T-helper 2 cell treated with Interferon-gamma antibody and Interleukin-4, amounts not matched to agents 5 μg/mL and 100 μg/mL, for 36 hours (primary cell): ENCODE measurements around the gene XYLB.
A peak's percentile ranks its signal among the peaks of the same experiment; 100 is the strongest.
"Not testable (repeated sequence)": the region's sequence is repeated elsewhere in the genome, so short reads cannot be mapped to it uniquely, and the experiment has no call there.

ENCODE experiments used
- DNase-seq: peaks from one replicate; pipeline ENCODE4 v3.0.0; 2021; ENCODE audit warnings: low spot score
- H3K27ac Mint-ChIP-seq: one replicate; pipeline ENCODE4 v1.8.0; 2021; ENCODE audit warnings: mild to moderate bottlenecking, mixed read lengths
- H3K27me3 Mint-ChIP-seq: one replicate; pipeline ENCODE4 v1.8.0; 2021; ENCODE audit warnings: low read depth, mixed read lengths
- H3K36me3 Mint-ChIP-seq: one replicate; pipeline ENCODE4 v1.8.0; 2021; ENCODE audit warnings: low read depth, mixed read lengths
- H3K4me1 Mint-ChIP-seq: one replicate; pipeline ENCODE4 v1.8.0; 2021; ENCODE audit warnings: low read depth, mixed read lengths
- H3K4me3 Mint-ChIP-seq: one replicate; pipeline ENCODE4 v1.8.0; 2022; ENCODE audit warnings: mild to moderate bottlenecking, moderate library complexity, mixed read lengths
- H3K9me3 Mint-ChIP-seq: one replicate; pipeline ENCODE4 v1.8.0; 2021; ENCODE audit warnings: mixed read lengths

XYLB gene

DNA sequence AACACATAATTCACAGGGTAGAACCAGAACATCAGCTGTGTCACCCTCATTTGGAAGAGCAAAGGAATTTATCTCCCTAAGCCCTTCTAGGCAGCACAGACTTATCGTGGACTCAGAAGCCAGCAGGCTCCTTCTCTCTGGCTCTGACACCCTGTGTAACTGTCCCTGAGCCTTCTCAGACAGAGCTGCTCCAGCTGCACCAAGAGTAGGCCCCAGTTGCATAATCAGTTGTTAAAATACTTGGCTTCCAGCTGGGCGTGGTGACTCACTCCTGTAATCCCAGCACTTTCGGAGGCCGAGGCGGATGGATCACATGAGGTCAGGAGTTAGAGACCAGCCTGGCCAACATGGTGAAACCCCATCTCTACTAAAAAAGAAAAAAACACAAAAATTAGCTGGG lies 57.7 kb downstream of the XYLB start:
- no peak for DNase-seq
- peaks cover 4% of the 10 kb centered on the region for H3K9me3 Mint-ChIP-seq
- H3K4me3 Mint-ChIP-seq: no peak overlapping the region
- H3K27me3 Mint-ChIP-seq: no peaks in the 10 kb centered on the region
- H3K27ac Mint-ChIP-seq: no peak overlapping the region
- H3K4me1 Mint-ChIP-seq: no peaks in the 10 kb centered on the region
- peaks cover 16% of the 10 kb centered on the region for H3K36me3 Mint-ChIP-seq

DNA sequence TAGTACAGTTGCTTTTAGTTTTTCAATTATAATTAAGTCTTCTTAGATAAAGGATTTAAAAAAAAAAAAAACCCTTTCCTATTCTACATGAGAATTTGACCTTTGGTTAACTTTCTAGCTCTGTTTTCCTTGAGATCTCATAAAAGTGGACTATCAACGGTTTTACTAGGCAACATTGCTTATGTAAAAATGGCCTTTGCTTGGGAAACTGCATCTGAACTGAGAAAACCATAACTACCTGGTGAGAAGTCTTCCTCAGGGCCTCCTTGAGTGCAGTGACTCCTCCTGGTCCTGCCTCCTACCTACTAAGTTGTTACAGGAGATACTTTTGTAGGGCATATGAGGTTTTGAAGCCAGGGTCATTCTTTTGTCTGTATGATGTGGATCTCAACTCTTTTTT lies 65.0 kb downstream of the XYLB start:
- no peak overlapping the region for H3K4me3 Mint-ChIP-seq
- H3K27ac Mint-ChIP-seq: no peak overlapping the region
- no peaks in the 10 kb centered on the region for H3K9me3 Mint-ChIP-seq
- no peaks in the 10 kb centered on the region for H3K36me3 Mint-ChIP-seq
- no peaks in the 10 kb centered on the region for H3K4me1 Mint-ChIP-seq
- no peak for DNase-seq
- H3K27me3 Mint-ChIP-seq: no peaks in the 10 kb centered on the region

DNA sequence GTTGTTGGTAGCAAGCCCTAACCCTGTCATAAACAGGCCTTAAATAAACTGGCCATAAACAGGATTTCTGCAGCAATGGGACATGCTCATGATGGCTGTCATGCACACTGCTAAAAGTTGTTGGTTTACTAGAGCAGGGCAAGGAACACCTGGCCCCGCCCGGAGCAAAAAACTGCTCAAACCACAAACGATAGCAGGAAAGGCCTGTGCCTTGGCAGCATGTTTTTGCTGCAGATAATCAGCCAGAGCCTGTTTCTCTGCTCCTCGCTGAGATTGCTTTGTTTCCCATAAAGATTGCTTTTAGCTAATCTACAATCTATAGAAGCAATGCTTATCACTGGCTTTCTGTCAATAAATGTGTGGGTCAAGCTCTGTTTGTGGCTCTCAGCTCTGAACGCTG lies 74.2 kb downstream of the XYLB start:
- Mint-ChIP-seq H3K36me3 (peaks cover 12% of the 10 kb centered on the region), H3K4me3 (peak overlapping the region; percentile 52), H3K4me1 (peaks cover 26% of the 10 kb centered on the region)
- not testable (repeated sequence) for H3K27ac Mint-ChIP-seq, DNase-seq, H3K9me3 Mint-ChIP-seq, H3K27me3 Mint-ChIP-seq

- H3K9me3 Mint-ChIP-seq: no peaks in the 10 kb centered on the region
- no peak for DNase-seq
- H3K36me3 Mint-ChIP-seq: peaks cover 12% of the 10 kb centered on the region
- peaks cover 35% of the 10 kb centered on the region for H3K4me1 Mint-ChIP-seq
- H3K4me3 Mint-ChIP-seq: peak overlapping the region; percentile 52
- peaks cover 3% of the 10 kb centered on the region for H3K27me3 Mint-ChIP-seq
- H3K27ac Mint-ChIP-seq: no peak overlapping the region
These were observed 75.2 kb downstream of the XYLB start for GRCh38 chr3:38421679-38422336.

GRCh38 chr3:38426798-38427426 lies 80.3 kb downstream of the XYLB start:
- Mint-ChIP-seq H3K36me3 (peaks cover 20% of the 10 kb centered on the region), H3K4me1 (peaks cover 43% of the 10 kb centered on the region), H3K27ac (peak overlapping the region; percentile 69)

DNA sequence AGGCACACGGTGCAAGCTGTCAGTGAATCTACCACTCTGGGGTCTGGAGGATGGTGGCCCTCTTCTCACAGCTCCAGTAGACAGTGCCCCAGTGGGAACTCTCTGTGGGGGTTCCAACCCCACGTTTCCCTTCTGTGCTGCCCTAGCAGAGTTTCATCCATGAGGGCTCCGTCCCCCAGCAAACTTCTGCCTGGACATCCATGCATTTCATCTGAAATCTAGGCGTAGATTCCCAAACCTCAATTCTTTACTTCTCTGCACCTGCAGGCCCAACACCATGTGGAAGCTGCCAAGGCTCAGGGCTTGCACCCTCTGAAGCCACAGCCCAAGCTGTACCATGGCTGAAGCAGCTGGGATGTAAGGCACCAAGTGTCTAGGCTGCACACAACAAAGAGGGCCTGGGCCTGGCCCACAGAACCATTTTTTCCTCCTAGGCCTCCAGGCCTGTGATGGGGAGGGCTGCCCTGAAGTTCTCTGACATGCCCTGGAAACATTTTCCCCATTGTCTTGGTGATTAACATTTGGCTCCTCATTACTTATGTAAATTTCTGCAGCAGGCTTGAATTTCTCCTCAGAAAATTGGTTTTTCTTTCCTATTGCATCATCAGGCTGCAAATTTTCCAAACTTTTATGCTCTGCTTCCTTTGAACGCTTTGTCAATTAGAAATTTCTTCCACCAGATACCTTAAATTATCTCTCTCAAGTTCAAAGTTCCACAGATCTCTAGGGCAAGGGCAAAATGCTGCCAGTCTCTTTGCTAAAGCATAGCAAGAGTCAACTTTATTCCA lies 86.5 kb downstream of the XYLB start:
- H3K27ac Mint-ChIP-seq: not testable (repeated sequence)

More at GRCh38 chr3:38426798-38427426, 80.3 kb downstream of the XYLB start:
- not testable (repeated sequence) for H3K27me3 Mint-ChIP-seq
- Mint-ChIP-seq H3K9me3 (peaks cover 19% of the 10 kb centered on the region), H3K4me3 (peak overlapping the region; percentile 68)
- DNase-seq: peak; percentile 4

GRCh38 chr3:38433661-38434060 lies 87.1 kb downstream of the XYLB start:
- not testable (repeated sequence) for H3K27ac Mint-ChIP-seq, DNase-seq, H3K4me3 Mint-ChIP-seq, H3K27me3 Mint-ChIP-seq
- peaks cover 13% of the 10 kb centered on the region for H3K4me1 Mint-ChIP-seq
- peaks cover 61% of the 10 kb centered on the region for H3K9me3 Mint-ChIP-seq
- H3K36me3 Mint-ChIP-seq: peaks cover 28% of the 10 kb centered on the region

More for the DNA sequence above, 86.5 kb downstream of the XYLB start:
- not testable (repeated sequence) for H3K4me3 Mint-ChIP-seq, H3K27me3 Mint-ChIP-seq, DNase-seq
- peaks cover 28% of the 10 kb centered on the region for H3K36me3 Mint-ChIP-seq
- H3K9me3 Mint-ChIP-seq: peaks cover 61% of the 10 kb centered on the region
- peaks cover 16% of the 10 kb centered on the region for H3K4me1 Mint-ChIP-seq

GRCh38 chr3:38438436-38439069 lies 92.0 kb downstream of the XYLB start:
- H3K4me3 Mint-ChIP-seq, H3K4me1 Mint-ChIP-seq, H3K27ac Mint-ChIP-seq, DNase-seq, H3K27me3 Mint-ChIP-seq, H3K36me3 Mint-ChIP-seq: not testable (repeated sequence)
- H3K9me3 Mint-ChIP-seq: peaks cover 46% of the 10 kb centered on the region

GRCh38 chr3:38443205-38443604 lies 96.6 kb downstream of the XYLB start:
- H3K36me3 Mint-ChIP-seq, H3K4me1 Mint-ChIP-seq, H3K27ac Mint-ChIP-seq, DNase-seq, H3K27me3 Mint-ChIP-seq, H3K4me3 Mint-ChIP-seq: not testable (repeated sequence)
- peaks cover 17% of the 10 kb centered on the region for H3K9me3 Mint-ChIP-seq

DNA sequence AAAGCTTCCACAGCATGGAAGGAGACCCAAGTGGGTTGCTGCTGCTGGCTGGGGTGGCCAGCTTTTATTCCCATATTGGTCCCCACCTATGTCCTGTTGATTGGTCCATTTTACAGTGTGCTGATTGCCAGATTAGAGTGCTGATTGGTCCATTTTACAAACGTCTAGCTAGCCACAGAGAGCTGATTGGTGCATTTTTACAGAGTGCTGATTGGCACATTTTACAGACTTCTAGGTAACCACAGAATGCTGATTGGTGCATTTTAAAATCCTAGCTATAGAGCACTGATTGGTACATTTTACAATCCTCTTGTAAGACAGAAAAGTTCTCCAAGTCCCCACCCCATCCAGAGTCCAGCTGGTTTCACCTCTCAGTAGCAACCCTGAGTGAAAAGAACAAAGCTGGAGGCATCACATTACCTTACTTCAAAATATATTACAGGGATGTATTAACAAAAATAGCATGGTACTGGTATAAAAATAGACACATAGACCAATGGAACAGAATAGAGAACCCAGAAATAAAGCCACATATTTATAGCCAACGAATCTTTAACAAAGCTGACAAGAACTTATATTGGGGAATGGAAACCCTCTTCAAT lies 99.6 kb downstream of the XYLB start:
- Mint-ChIP-seq H3K27ac (no peak overlapping the region), H3K4me1 (no peaks in the 10 kb centered on the region), H3K9me3 (peaks cover 9% of the 10 kb centered on the region), H3K4me3 (no peak overlapping the region), H3K27me3 (peaks cover 17% of the 10 kb centered on the region), H3K36me3 (no peaks in the 10 kb centered on the region)
- DNase-seq: no peak

DNA sequence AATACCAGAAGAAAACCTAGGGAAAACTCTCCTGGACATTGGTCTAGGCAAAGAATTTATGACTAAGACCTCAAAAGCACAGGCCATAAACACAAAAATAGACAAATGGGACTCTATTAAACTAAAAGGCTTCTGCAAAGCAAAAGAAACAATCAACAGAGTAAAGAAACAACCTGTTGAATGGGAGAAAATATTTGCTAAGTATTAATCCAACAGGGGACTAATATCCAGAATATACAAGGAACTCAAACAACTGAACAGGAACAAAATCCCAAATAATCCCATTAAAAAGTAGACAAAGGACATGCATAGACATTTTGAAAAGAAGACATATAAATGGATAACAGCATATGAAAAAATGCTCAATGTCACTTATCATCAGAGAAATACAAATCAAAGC lies 100.2 kb downstream of the XYLB start:
- H3K27ac Mint-ChIP-seq: no peak overlapping the region
- no peaks in the 10 kb centered on the region for H3K36me3 Mint-ChIP-seq
- H3K4me3 Mint-ChIP-seq: no peak overlapping the region
- H3K27me3 Mint-ChIP-seq: peaks cover 20% of the 10 kb centered on the region
- H3K4me1 Mint-ChIP-seq: no peaks in the 10 kb centered on the region
- no peak for DNase-seq
- H3K9me3 Mint-ChIP-seq: peaks cover 9% of the 10 kb centered on the region

- Mint-ChIP-seq H3K36me3 (no peaks in the 10 kb centered on the region), H3K4me1 (peaks cover 11% of the 10 kb centered on the region), H3K9me3 (peaks cover 9% of the 10 kb centered on the region), H3K4me3 (no peak overlapping the region), H3K27me3 (peaks cover 20% of the 10 kb centered on the region), H3K27ac (no peak overlapping the region)
- DNase-seq: no peak
These were observed 104.3 kb downstream of the XYLB start for GRCh38 chr3:38450853-38451252.

GRCh38 chr3:38453075-38453912 lies 106.7 kb downstream of the XYLB start, which contains the start of gene ACVR2B:
Gene ACVR2B (plus strand): TSS chr3:38453890. CDS start chr3:38454323, 433 bp downstream.
- peaks cover 9% of the 10 kb centered on the region for H3K9me3 Mint-ChIP-seq
- no peaks in the 10 kb centered on the region for H3K36me3 Mint-ChIP-seq
- peak; percentile 76 for DNase-seq
- H3K27ac Mint-ChIP-seq: peak within 1 kb of the TSS; percentile 88
- H3K4me3 Mint-ChIP-seq: peak within 1 kb of the TSS; percentile 98
- H3K4me1 Mint-ChIP-seq: peaks cover 18% of the 10 kb centered on the region
- peaks cover 17% of the 10 kb centered on the region for H3K27me3 Mint-ChIP-seq
